Progenitor cell of endocrine pancreas (in vitro differentiated cells): Measurements from ENCODE around the gene TYSND1. TPM values are rescaled to one million over a fixed set of nuclear protein-coding genes. Genes with fewer than 3 reads are reported as not detected.
A peak's percentile ranks its signal among the peaks of the same experiment; 100 is the strongest.

Source experiments
- DNase-seq: peaks from one replicate; pipeline ENCODE4 v3.0.0; 2021; ENCODE audit warnings: low spot score; ENCODE audit not compliant: unreplicated experiment
- H3K27ac Mint-ChIP-seq: 2 replicates; pipeline ENCODE4 v1.8.0; 2021; ENCODE audit warnings: mild to moderate bottlenecking, moderate library complexity, mixed read lengths
- H3K27me3 Mint-ChIP-seq: 2 replicates; pipeline ENCODE4 v1.8.0; 2021; ENCODE audit warnings: mixed read lengths
- H3K36me3 Mint-ChIP-seq: 2 replicates; pipeline ENCODE4 v1.8.0; 2022; ENCODE audit warnings: mixed read lengths; ENCODE audit not compliant: insufficient read depth
- H3K4me1 Mint-ChIP-seq: 2 replicates; pipeline ENCODE4 v1.8.0; 2021; ENCODE audit warnings: low read depth, mixed read lengths
- H3K4me3 Mint-ChIP-seq: 2 replicates; pipeline ENCODE4 v1.8.0; 2021; ENCODE audit warnings: low read depth, mild to moderate bottlenecking, moderate library complexity, mixed read lengths
- H3K9me3 Mint-ChIP-seq: 2 replicates; pipeline ENCODE4 v1.8.0; 2021; ENCODE audit warnings: low read depth, mixed read lengths
- total RNA-seq: library from RNA; stranded (reverse); gene quantifications from 2 replicates; pipeline ENCODE4 v1.2.1, GENCODE V29; 2021
- TF ChIP-seq, protein P1 (sequence below): fragments of 200-600 bp; sonication (generic); IDR thresholded peaks from one replicate; pipeline ENCODE4 v1.5.0; 2021; ENCODE audit warnings: antibody characterized with exemption, mild to moderate bottlenecking; ENCODE audit not compliant: unreplicated experiment

TYSND1 gene
- total RNA-seq, 1 donor from 2014 or later = 12.6 TPM

DNA sequence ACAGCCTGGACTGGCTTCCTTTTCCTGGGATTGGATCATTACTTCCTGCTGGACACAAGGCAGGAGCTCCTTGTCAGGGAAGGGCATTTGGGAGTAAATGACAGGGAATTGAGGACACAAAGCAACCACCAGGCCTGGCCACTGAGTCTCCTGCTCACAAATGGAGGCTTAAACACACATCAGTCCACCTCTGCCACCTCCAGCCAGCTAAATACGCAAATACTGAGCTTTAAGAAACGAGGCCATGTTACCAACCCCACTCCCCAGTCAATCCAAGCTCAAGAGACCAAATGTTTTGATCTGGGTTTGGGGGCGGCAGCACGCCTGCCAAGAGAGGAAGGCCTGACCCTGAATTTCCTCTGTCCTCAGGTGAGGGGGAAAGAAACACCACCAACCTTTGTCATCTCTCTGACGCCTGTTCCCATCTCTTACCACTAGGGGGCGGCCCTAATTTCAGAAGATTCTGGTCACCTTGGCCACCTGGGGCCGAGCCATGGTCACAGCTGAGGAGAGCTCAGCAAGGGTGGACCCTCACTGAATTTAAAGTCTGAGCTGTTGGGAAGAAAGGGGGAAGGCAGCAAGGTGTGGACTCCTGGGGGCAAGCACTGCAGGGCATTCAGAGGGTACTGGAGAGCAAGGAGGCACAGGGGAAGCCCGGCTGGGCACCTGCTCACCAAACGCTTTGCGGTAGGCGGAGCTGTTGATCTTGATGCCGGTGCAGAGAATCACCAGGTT lies 30.4 kb downstream of the TYSND1 start:
- H3K36me3 Mint-ChIP-seq = peaks cover 24% of the 10 kb centered on the region
- peak; percentile 49 for DNase-seq
- H3K9me3 Mint-ChIP-seq = no peaks in the 10 kb centered on the region
- H3K4me1 Mint-ChIP-seq = peaks cover 12% of the 10 kb centered on the region
- no peaks in the 10 kb centered on the region for H3K27me3 Mint-ChIP-seq
- TF ChIP-seq, protein P1, sequence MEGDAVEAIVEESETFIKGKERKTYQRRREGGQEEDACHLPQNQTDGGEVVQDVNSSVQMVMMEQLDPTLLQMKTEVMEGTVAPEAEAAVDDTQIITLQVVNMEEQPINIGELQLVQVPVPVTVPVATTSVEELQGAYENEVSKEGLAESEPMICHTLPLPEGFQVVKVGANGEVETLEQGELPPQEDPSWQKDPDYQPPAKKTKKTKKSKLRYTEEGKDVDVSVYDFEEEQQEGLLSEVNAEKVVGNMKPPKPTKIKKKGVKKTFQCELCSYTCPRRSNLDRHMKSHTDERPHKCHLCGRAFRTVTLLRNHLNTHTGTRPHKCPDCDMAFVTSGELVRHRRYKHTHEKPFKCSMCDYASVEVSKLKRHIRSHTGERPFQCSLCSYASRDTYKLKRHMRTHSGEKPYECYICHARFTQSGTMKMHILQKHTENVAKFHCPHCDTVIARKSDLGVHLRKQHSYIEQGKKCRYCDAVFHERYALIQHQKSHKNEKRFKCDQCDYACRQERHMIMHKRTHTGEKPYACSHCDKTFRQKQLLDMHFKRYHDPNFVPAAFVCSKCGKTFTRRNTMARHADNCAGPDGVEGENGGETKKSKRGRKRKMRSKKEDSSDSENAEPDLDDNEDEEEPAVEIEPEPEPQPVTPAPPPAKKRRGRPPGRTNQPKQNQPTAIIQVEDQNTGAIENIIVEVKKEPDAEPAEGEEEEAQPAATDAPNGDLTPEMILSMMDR = peak; percentile 93
- peak overlapping the region; percentile 3 for H3K27ac Mint-ChIP-seq
- no peak overlapping the region for H3K4me3 Mint-ChIP-seq

DNA sequence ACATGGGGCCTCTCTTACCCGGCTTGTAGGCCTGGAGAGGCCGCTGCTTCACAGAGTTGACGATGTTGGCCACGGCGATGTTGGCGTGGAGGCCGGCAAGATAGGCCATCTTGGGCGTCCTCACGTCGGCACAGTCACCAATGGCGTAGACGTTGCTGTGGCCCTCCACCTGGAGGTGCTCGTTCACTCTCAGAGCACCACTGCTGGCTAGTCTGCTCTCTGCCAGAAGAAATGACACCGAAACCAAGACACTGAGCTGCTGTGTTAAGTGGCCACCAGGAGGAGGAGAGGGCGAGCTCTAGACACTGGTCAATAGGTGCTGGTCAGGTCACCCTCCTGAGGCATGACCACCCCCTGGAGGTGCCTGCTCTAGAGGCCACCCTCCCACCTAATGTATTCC lies 31.6 kb downstream of the TYSND1 start:
- peaks cover 24% of the 10 kb centered on the region for H3K36me3 Mint-ChIP-seq
- H3K4me3 Mint-ChIP-seq = no peak overlapping the region
- TF ChIP-seq, protein P1 = no peak
- no peak for DNase-seq
- peaks cover 6% of the 10 kb centered on the region for H3K4me1 Mint-ChIP-seq
- no peak overlapping the region for H3K27ac Mint-ChIP-seq
- no peaks in the 10 kb centered on the region for H3K27me3 Mint-ChIP-seq
- H3K9me3 Mint-ChIP-seq = no peaks in the 10 kb centered on the region

DNA sequence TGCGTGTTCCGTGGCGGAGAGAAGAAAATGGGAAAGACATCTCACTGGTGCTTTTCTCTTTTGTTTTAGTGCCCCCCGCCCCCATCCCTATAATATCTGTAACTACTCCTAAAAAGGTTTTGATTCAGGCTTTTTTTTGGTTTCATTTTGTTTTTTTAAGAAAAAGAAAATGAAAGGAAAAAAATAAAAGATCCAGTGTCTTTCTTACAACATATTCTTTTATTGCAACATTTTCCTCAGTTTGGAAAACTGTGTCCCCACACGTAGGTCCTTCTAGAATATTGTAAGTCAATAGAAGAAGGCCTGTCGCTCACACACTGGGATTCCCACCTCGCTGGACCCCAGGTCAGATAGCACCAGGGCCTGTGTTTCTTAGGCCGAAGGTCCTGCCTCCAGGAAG lies 34.4 kb downstream of the TYSND1 start:
- peak overlapping the region; percentile 52 for H3K27ac Mint-ChIP-seq
- no peaks in the 10 kb centered on the region for H3K27me3 Mint-ChIP-seq
- peaks cover 28% of the 10 kb centered on the region for H3K36me3 Mint-ChIP-seq
- no peak for DNase-seq
- H3K4me1 Mint-ChIP-seq = peaks cover 2% of the 10 kb centered on the region
- TF ChIP-seq, protein P1 = no peak
- no peaks in the 10 kb centered on the region for H3K9me3 Mint-ChIP-seq
- H3K4me3 Mint-ChIP-seq = no peak overlapping the region

- Mint-ChIP-seq H3K4me3 (no peak overlapping the region), H3K27me3 (no peaks in the 10 kb centered on the region), H3K36me3 (peaks cover 28% of the 10 kb centered on the region), H3K9me3 (no peaks in the 10 kb centered on the region), H3K27ac (peak overlapping the region; percentile 88), H3K4me1 (peaks cover 2% of the 10 kb centered on the region)
- DNase-seq = no peak
- TF ChIP-seq, protein P1 = no peak
Observed at GRCh38 chr10:70111496-70111895, 35.0 kb downstream of the TYSND1 start.

GRCh38 chr10:70109064-70109729 lies 37.3 kb downstream of the TYSND1 start:
- Mint-ChIP-seq H3K9me3 (no peaks in the 10 kb centered on the region), H3K4me1 (no peaks in the 10 kb centered on the region), H3K4me3 (no peak overlapping the region), H3K36me3 (peaks cover 24% of the 10 kb centered on the region), H3K27me3 (no peaks in the 10 kb centered on the region), H3K27ac (peak overlapping the region; percentile 69)
- DNase-seq = no peak
- TF ChIP-seq, protein P1 = no peak
